Frontal cortex (tissue), 4 donors: ENCODE data around the gene SNRPF. TPM values are rescaled to one million over a fixed set of nuclear protein-coding genes. Genes with fewer than 3 reads are reported as not detected.
"Not testable (repeated sequence)": the region's sequence is repeated elsewhere in the genome, so short reads cannot be mapped to it uniquely, and the experiment has no call there.

Experiments used
- DNase-seq, 2 donors: peaks; one replicate each; pipeline ENCODE4 v3.0.0; 2012; ENCODE audit warnings: low spot score in 2 of 2
- FAIRE-seq: peaks from 2 replicates; lab custom pipeline; 2012; peaks lifted over from hg19 to GRCh38; lab: Jason Lieb, UNC
- total RNA-seq: library from RNA; depleted of rRNA; stranded (reverse); fragments of >200 nt; gene quantifications from one replicate; pipeline ENCODE4 v1.2.3, GENCODE V29; 2014
- donor health status: control.
- donor health status: control.
- donor health status: control.

The SNRPF gene
- total RNA-seq: 25.7 TPM

- peak; percentile 75 to 95 for DNase-seq
- FAIRE-seq: peak; percentile 49
Measured at GRCh38 chr12:95858451-95859343, at the start of gene SNRPF. Gene SNRPF (plus strand): TSS chr12:95858952. CDS start chr12:95859074, 122 bp downstream.

DNA sequence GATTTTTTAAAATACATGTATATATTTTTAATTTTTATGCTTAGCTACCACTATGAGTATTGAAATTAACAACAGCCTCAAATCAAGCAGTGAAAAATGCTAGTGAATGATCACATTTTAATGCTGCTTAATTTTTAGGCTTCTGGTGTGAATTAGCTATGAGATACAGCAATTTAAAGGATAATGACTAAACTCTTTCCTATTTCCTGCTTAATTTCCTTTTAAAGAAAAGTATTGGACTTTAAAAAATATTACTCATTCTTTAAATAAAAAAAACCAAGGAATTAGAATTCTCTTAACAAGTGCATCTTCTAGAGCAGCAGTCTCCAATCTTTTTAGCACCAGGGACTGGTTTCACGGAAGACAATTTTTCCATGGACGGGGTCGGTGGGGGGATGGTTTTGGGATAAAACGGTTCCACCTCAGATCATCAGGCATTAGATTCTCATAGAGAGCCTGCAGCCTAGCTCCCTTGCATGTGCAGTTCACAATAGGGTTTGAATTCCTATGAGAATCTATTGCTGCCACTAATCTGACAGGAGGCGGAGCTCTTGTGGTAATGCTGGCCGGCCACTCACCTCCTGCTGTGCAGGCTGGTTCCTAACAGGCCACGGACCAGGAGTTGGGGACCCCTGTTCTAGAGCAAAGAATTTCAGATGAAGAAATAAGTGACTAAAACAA, 49.6 kb upstream of the SNRPF start:
- FAIRE-seq (no peak), DNase-seq (no peak)

DNA sequence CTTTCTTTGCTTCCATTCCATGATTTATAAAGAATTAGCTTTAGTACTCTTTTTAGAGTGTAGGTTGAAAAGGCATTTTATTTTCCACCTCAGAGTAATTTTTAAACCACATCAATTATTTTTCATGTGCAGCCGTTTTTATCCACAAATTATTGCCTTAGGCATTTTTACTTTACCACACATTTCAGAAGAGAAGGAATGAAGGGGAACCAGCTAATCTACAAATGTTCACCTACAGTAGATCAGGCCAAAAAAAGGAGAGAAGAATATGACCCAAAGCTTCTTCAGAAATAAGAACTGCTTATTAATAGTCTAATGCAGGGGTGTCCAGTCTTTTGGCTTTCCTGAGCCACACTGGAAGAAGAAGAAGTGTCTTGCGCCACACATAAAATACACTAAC, 48.3 kb upstream of the SNRPF start:
- FAIRE-seq: no peak
- DNase-seq: no peak

GRCh38 chr12:95812155-95812554, 46.6 kb upstream of the SNRPF start:
- not testable (repeated sequence) for DNase-seq, FAIRE-seq

GRCh38 chr12:95815632-95816212, 43.0 kb upstream of the SNRPF start:
- DNase-seq: peak in 1 of 2 donors; percentile 27
- peak; percentile 94 for FAIRE-seq

DNA sequence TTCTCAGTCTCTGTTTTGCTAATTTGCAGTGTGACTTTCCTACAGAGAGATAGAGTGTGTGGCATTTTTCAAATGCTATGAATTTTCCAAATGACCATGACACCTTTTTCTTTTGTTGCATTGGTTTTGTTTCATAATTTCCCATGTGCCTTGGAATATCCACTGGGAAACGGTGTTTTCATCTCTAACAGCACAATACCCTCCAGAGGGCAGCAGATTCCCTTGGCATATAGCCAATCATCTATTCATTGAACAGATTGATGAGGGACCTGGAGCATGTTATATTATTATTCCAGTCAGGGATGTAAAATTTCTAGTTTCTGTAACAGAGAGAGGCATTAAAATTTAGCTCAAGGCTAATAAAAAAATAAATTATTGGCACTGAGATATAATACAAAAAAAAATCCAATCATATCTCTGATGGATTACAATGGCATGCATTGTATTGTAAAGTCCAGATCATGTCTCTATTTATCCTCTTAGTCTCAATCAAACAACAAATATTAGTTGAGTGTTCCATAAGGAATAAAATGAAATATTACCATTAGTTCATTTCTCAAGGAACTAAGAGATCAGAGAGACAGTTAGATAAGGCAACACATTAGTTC, 38.6 kb upstream of the SNRPF start:
- FAIRE-seq: no peak
- DNase-seq: peak; percentile 8 to 36

DNA sequence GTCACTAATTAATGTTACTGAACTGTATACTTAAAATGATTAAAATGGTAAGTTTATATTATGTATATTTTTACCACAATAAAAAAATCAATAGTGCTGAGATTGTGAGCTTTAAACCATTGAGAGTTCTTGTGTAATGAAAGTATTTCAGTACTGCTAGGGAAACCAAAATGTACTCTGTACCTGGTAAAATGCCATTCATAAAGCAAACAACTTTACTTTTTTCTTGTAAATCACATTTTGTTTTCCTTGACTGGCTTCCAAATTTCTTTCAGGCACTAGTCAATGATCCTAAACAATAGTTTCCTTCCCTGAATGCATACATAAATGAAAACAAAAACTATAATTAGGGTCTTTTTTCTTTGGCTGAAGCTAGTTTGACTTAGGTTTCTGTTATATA, 29.4 kb upstream of the SNRPF start:
- FAIRE-seq (no peak), DNase-seq (no peak)

GRCh38 chr12:95830335-95831089, 28.2 kb upstream of the SNRPF start:
- no peak for FAIRE-seq
- DNase-seq: no peak

DNA sequence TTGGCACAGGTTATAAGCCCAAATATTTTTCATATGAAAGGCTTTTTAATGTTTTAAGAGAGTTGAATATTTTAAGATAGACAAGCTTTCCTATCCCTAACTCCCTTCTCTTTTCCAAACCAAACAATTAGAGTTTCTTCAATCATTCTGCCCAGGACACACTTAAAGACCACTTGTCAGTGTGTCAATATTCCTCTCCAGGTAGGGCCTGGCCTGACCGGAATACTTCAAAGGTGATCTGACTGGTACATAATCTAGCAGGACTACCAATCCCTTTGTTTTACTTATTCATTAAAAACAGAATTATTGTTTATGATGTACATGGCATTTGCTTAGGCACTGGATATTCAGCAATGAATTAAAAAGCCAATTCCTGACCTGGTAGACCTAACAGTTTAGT, 24.2 kb upstream of the SNRPF start:
- FAIRE-seq (no peak), DNase-seq (no peak)

- FAIRE-seq (no peak), DNase-seq (no peak)
Measured at GRCh38 chr12:95836185-95836609, 22.6 kb upstream of the SNRPF start.

GRCh38 chr12:95836630-95837239, 22.0 kb upstream of the SNRPF start:
- no peak for FAIRE-seq
- DNase-seq: no peak

DNA sequence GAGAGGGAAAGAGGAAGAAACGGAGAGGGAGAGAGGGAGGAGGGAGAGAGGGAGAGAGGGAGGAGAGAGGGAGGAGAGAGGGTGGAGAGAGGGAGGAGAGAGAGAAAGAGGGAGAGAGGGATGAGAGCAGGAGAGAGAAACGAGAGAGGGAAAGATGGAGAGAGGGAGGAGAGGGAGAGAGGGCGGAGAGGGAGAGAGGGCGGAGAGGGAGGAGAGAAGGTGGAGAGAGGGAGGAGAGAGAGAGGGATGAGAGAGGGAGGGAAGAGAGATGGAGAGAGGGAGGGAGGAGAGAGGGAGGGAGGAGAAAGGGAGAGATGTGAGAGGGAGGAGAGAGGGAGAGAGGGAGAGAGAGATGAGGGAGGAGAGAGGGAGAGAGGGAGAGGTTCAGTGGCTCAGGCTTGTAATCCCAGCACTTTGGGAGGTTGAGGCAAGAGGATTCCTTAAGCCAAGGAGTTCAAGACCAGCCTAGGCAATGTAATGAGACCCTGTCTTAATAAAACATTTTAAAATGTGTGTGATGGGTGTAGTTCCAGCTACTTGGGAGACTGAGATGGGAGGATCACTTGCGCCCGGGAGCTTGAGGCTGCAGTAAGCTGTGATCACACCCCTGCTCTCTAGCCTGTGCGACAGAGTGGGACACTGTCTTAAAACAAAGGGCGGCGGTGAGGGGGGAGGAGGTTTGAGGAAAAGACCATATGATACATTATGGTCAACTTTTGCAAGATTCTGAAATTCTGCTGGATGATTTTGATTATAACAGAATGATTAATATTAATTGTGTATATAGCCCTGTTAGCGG, 21.3 kb upstream of the SNRPF start:
- no peak for FAIRE-seq
- no peak for DNase-seq

GRCh38 chr12:95838125-95838524, 20.6 kb upstream of the SNRPF start:
- DNase-seq (no peak), FAIRE-seq (no peak)

DNA sequence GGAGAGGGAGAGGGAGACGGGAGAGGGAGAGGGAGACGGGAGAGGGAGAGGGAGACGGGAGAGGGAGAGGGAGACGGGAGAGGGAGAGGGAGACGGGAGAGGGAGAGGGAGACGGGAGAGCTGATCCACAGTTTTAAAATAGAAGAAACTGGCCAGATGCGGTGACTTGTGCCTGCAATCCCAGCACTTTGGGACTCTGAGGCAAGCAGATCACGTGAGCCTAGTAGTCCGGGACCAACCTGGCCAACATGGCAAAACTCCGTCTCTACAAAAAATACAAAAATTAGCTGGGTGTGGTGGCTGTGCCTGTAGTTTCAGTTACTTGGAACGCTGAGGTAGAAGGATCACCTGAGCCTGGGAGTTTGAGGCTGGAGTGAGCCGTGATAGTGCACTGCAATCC, 16.3 kb upstream of the SNRPF start:
- not testable (repeated sequence) for FAIRE-seq, DNase-seq

DNA sequence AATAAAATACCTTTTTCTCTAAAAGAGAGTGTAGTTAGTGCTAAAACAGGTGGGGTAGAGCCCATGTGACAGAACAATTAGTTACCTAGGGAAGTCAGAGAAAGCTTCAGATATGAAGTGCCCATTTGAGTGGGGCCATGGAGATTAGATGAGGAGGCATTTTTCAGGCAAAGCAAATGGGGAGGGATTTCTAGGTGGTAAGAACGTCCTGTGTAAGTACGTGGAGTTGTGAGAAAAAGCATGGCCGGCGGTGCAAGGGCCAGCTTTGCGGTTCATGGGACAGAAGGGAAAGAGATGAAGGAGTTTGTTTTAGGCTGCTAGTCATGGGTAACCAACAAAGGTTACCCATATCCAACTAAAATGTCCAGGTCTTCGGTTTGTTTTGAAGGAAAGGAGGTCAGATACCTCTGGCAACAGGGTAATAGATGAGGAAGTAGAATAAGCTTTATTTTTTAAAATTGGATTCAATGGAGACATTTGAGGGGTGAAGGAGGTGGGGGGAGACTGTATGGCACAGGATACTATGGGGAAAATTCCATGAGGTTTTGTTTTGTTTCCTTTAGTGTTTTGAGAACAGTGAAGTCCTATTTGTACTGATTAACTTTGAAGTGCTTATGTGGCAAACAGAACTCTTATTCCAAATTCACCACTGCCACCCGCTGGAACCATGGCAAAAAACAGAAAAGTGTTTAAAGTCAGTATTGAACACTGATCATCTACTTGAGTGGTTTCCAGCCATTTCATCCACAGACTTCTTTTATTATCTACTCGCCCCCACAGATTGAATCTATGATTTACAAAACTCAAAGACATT, 10.0 kb upstream of the SNRPF start:
- DNase-seq: peak in 1 of 2 donors; percentile 18
- FAIRE-seq: no peak

- FAIRE-seq: no peak
Measured at GRCh38 chr12:95851606-95852005, 7.1 kb upstream of the SNRPF start.

DNA sequence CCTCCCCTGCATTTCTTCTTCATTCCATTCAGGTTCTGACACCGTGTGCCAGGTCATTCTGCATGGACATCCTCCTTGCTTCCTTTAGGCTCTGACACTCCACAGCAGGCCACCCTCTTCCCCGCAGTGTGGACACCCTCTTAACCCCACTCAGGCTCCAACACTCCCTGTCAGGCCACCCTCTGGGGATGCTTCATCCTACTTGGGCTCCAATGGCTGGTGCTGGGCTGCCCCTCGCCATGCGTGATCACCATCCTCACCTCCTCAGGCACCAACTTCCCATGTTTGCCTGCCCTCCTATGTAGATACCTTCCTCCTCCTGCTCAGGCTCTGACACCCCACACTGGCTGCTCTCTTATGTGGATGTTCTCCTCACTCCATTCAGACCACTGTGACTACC, 6.6 kb upstream of the SNRPF start:
- DNase-seq: no peak
- FAIRE-seq: no peak

More at GRCh38 chr12:95851606-95852005, 7.1 kb upstream of the SNRPF start:
- DNase-seq: no peak

DNA sequence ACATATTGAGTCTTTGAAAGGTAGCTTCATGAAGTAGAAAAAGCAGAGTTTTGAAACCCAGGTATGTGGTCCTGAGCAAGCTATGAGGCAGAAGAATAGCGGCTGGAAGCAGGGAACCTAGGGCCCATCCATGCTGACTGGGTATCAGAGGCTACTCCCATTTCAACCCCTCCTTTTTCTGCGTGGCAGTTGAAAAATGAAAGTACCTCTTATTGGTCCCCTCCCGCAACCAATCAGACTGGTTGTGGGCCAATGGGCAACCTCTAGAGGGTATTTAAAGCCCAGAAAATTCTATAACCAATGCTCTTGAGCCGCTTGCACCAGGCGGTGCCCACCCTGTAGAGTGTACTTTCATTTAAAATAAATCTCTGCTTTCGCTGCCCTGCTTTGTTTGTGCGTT, 1.6 kb upstream of the SNRPF start:
- FAIRE-seq (no peak), DNase-seq (no peak)
